Heart right ventricle (tissue), 16 donors: ENCODE results near the gene SH3GL2. TPM values are rescaled to one million over a fixed set of nuclear protein-coding genes. Genes with fewer than 3 reads are reported as not detected.

ENCODE experiments used
- ATAC-seq, 8 donors: fragments of 200-7000 bp; cut with Tn5 transposase; one replicate each; pipeline ENCODE4 v1.9.1; 2020; ENCODE audit warnings: mild to moderate bottlenecking in 8 of 8, moderate library complexity in 8 of 8, moderate number of reproducible peaks in 1 of 8
- DNase-seq, 2 donors: peaks; one replicate each; pipeline ENCODE4 v3.0.0-alpha.2; 2020
- H3K27ac ChIP-seq, 10 donors: fragments of 200-600 bp; sonication (generic) in 2 of 10; one replicate each; pipeline versions ENCODE4 v1.5.0 to v1.8.0; 2020 to 2022; ENCODE audit warnings: mild to moderate bottlenecking in 3 of 10
- H3K27me3 ChIP-seq, 7 donors: fragments of 200-600 bp; one replicate each; pipeline ENCODE4 v1.8.0; 2021 to 2022; ENCODE audit warnings: mild to moderate bottlenecking in 2 of 7
- H3K36me3 ChIP-seq, 9 donors: fragments of 200-600 bp; sonication (generic) in 1 of 9; one replicate each; pipeline versions ENCODE4 v1.5.0 to v1.8.0; 2020 to 2022; ENCODE audit warnings: mild to moderate bottlenecking in 2 of 9
- H3K4me1 ChIP-seq, 9 donors: fragments of 200-600 bp; sonication (generic) in 1 of 9; one replicate each; pipeline versions ENCODE4 v1.5.0 to v1.8.0; 2020 to 2022; ENCODE audit warnings: mild to moderate bottlenecking in 4 of 9
- H3K4me3 ChIP-seq, 10 donors: fragments of 200-600 bp; sonication (generic) in 2 of 10; one replicate each; pipeline versions ENCODE4 v1.5.0 to v1.8.0; 2020 to 2022; ENCODE audit warnings: mild to moderate bottlenecking in 7 of 10, moderate library complexity in 2 of 10
- H3K9me3 ChIP-seq, 11 donors: fragments of 200-600 bp in 10 of 11; sonication (generic) in 2 of 11; one replicate each; pipeline versions ENCODE4 v1.5.0 to v1.8.0; 2013 to 2022; ENCODE audit warnings: mild to moderate bottlenecking in 2 of 11, control low read depth in 1 of 11, moderate library complexity in 1 of 11
- CTCF ChIP-seq, 9 donors: fragments of 200-600 bp; sonication (generic) in 2 of 9; IDR thresholded peaks; one replicate each; pipeline versions ENCODE4 v1.5.0 to v1.8.0; 2021 to 2022; ENCODE audit warnings: antibody characterized with exemption in 9 of 9, mild to moderate bottlenecking in 5 of 9, moderate library complexity in 1 of 9
- WGBS, 2 donors: extraction: QIAGEN DNeasy Blood & Tissue Kit; methylation state at CpG; one replicate each; pipeline ENCODE4 v1.1.7; 2013; ENCODE audit warnings: inconsistent platforms in 1 of 2; 5-methylcytosine and 5-hydroxymethylcytosine counted together
- intact Hi-C, 10 donors: fragments of 100-400 bp; cut with DNase I; formaldehyde crosslinking; loops; one replicate each; pipeline versions ENCODE4 v1.11.1 to v1.14.2; 2022
- polyA plus RNA-seq, 2 donors: library from polyadenylated mRNA; stranded (reverse); fragments of 200-250 nt; gene quantifications; one replicate each; pipeline ENCODE4 v1.2.3, GENCODE V29; 2013
- total RNA-seq, 10 donors: library from RNA; stranded (reverse); fragmentation: NEBNext Ultra II Directional in 3 of 10; extraction: Animal tissue kit (Norgen Biotek cat#: 25700) in 3 of 10; gene quantifications; one replicate each; pipeline versions ENCODE4 v1.2.1 to v1.2.4, GENCODE V29; 2021 to 2023
- donor health status: Arrhythmogenic right ventricular cardiomyopathy.
- donor health status: ischemic (EF 13 %, LVEDD 7.1; RV severe dilation, severe dysfunction).
- donor health status: healthy with polysubstance abuse.
- donor health status: DM: no; HTN: yes; CAD: no.
- donor health status: DM: no; HTN: no; CAD: no.
- donor health status: ischemic (EF 25% LVEDD 6.9; RV normal size, moderate dysfunction).
- donor health status: ischemic (EF 25% LVEDD 5.7; RV mildly dilated, moderate dysfunction).
- donor health status: healthy.
- donor health status: DM: yes; HTN: yes; CAD: no.
- donor health status: Ischemic cardiomyopathy.
- donor health status: ischemic (EF 35%, LVEDD 5.7; RV mildly dilated, moderate dysfunction).
- donor health status: nonischemic (EF 11% LVEDD 7.7; RV severe dilation, severe dysfunction).
- donor health status: DM: yes; HTN: yes; CAD: no.
- donor health status: PGD.
- donor health status: ischemic (EF 29% LVEDD 5.4; RV normal size, mild dysfunction).
- donor health status: nonischemic (EF 23%, LVEDD 6.1; RV moderate dilation, normal function).

SH3GL2 gene
- total and polyA plus RNA-seq, 12 donors, result 0.73 to 14.6 (median 6.0) TPM; not detected in 1

- no peak for TF ChIP-seq CTCF (IDR thresholded peaks at IDR 0.05)
- intact Hi-C loops, result no loop called here
- no peaks in the 10 kb centered on the region for H3K27me3 ChIP-seq
- ATAC-seq, result no peak
- H3K4me1 ChIP-seq, result no peaks in the 10 kb centered on the region
- H3K4me3 ChIP-seq, result no peak overlapping the region
- no peak overlapping the region for H3K27ac ChIP-seq
- 70 to 73% methylated on average over 3 of the region's 3 CpGs for WGBS, 2 donors
- DNase-seq, result no peak
- peaks cover 0 to 6% (median 0%) of the 10 kb centered on the region in 11 donors for H3K9me3 ChIP-seq
- H3K36me3 ChIP-seq, result no peaks in the 10 kb centered on the region
These were observed 58.4 kb downstream of the SH3GL2 start for GRCh38 chr9:17637229-17637628.

GRCh38 chr9:17648516-17648915 is 69.7 kb downstream of the SH3GL2 start:
- no peak for TF ChIP-seq CTCF (IDR thresholded peaks at IDR 0.05)
- intact Hi-C loops, result no loop called here
- H3K9me3 ChIP-seq, result peaks cover 0 to 18% (median 0%) of the 10 kb centered on the region in 11 donors
- H3K4me3 ChIP-seq, result no peak overlapping the region
- no peaks in the 10 kb centered on the region for H3K36me3 ChIP-seq
- ATAC-seq (no peak), DNase-seq (no peak)
- no peak overlapping the region for H3K27ac ChIP-seq
- no peaks in the 10 kb centered on the region for H3K4me1 ChIP-seq
- H3K27me3 ChIP-seq, result no peaks in the 10 kb centered on the region

GRCh38 chr9:17651725-17652124 is 72.9 kb downstream of the SH3GL2 start:
- Histone ChIP-seq H3K9me3 (no peaks in the 10 kb centered on the region), H3K4me3 (no peak overlapping the region), H3K36me3 (no peaks in the 10 kb centered on the region), H3K4me1 (no peaks in the 10 kb centered on the region), H3K27me3 (no peaks in the 10 kb centered on the region), H3K27ac (no peak overlapping the region)
- intact Hi-C loops, result no loop called here
- 43 to 50% methylated on average over 1 of the region's 1 CpG for WGBS, 2 donors
- no peak for ATAC-seq
- DNase-seq, result no peak
- no peak for TF ChIP-seq CTCF (IDR thresholded peaks at IDR 0.05)

GRCh38 chr9:17653947-17654465 is 75.1 kb downstream of the SH3GL2 start:
- no peaks in the 10 kb centered on the region for H3K27me3 ChIP-seq
- no peaks in the 10 kb centered on the region for H3K9me3 ChIP-seq
- H3K36me3 ChIP-seq, result no peaks in the 10 kb centered on the region
- DNase-seq (no peak), ATAC-seq (no peak)
- no peak overlapping the region for H3K4me3 ChIP-seq
- intact Hi-C loops, result no loop called here
- no peaks in the 10 kb centered on the region for H3K4me1 ChIP-seq
- H3K27ac ChIP-seq, result no peak overlapping the region
- WGBS, 2 donors, result 70 to 79% methylated on average over 4 of the region's 4 CpGs
- TF ChIP-seq CTCF (IDR thresholded peaks at IDR 0.05), result no peak
